SIG-M5 (cell line): ENCODE data around the gene CBL.

Source experiments
- DNase-seq: peaks from one replicate; lab custom pipeline; 2025; lab: John Stamatoyannopoulos, UW

Gene CBL

GRCh38 chr11:119314726-119315125, 108.6 kb downstream of the CBL start:
- DNase-seq: no peak

- DNase-seq: no peak
These were observed 109.2 kb downstream of the CBL start for GRCh38 chr11:119315131-119316015.

GRCh38 chr11:119316016-119316728, 110.0 kb downstream of the CBL start:
- DNase-seq: no peak

GRCh38 chr11:119316729-119317591, 110.8 kb downstream of the CBL start, which contains the start of gene MCAM:
TSS of gene MCAM (minus strand) at chr11:119317130. CDS start at chr11:119317101, 29 bp downstream.
- no peak for DNase-seq

GRCh38 chr11:119317592-119318239, 111.6 kb downstream of the CBL start:
- DNase-seq: no peak

DNA sequence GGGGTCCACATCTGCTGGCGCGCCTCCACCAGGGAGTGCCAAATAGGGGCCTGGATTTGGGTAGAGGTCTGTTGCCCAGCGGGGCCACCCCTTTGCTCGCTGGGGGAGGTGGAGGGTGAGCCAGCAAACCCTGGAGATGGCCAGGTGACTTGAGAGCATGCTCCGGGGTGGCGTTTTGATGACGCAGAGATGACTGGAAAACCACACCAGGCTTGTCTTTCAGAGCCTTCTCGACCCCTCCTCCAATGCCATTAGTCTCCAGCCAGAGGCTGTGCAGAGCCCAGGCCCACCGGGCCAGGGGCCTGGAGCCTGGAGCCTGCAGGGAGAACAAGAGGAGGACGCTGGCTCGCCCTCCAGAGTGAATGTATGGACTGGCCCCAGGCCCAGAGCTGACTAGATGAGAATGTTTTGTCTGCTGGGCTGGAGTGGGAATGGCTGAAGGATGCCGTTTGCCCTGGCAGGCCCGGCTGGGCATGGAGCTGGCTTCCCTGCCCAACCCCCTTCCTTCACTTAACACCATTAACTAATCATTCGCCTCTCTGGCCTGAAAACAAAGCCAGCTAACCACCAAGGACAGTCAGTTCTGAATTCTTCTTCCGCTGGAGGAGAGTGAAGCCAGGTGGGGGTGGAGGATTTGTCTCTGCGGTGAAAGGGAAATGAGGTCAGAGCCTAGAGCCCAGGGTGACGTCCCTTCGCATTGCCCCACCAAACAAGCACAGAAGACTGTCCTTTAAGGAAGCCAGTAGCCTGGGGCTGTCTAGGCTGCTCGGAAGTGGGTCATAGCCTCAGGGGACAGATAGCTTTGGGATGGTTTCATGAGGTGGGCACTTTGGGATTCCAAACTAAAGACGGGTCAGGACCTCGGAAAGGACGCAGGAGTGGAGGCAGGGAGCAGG, 112.3 kb downstream of the CBL start:
- DNase-seq: no peak

- DNase-seq: no peak
These were observed 113.1 kb downstream of the CBL start for GRCh38 chr11:119319136-119319699.

DNA sequence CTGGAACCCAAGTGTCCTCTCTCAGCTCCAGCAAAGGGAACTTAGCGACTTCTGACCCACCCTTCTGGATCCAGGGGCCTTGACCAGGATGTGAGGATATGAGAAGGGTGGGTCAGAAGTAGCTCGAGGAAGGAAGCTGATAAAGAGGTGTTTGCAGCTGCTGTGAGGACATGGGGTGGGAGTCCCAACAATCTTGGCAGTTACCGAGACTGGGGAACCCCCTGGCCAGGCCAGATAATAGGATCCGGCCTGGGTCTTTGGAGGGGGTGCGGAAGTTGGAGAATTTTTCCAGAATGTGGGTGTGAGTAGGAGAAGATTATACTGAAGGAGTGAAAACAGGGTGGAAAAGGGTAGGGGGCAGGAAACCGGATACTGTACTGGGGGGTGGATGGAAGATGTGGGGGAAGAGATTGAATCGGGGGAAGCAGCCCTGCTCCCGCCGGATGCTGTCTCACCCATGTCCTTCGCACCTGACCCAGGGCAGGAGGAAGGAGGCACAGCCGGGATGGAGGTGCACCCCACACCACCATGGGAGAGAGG, 113.6 kb downstream of the CBL start:
- DNase-seq: no peak

- no peak for DNase-seq
These were observed 114.2 kb downstream of the CBL start for GRCh38 chr11:119320240-119320775.

DNA sequence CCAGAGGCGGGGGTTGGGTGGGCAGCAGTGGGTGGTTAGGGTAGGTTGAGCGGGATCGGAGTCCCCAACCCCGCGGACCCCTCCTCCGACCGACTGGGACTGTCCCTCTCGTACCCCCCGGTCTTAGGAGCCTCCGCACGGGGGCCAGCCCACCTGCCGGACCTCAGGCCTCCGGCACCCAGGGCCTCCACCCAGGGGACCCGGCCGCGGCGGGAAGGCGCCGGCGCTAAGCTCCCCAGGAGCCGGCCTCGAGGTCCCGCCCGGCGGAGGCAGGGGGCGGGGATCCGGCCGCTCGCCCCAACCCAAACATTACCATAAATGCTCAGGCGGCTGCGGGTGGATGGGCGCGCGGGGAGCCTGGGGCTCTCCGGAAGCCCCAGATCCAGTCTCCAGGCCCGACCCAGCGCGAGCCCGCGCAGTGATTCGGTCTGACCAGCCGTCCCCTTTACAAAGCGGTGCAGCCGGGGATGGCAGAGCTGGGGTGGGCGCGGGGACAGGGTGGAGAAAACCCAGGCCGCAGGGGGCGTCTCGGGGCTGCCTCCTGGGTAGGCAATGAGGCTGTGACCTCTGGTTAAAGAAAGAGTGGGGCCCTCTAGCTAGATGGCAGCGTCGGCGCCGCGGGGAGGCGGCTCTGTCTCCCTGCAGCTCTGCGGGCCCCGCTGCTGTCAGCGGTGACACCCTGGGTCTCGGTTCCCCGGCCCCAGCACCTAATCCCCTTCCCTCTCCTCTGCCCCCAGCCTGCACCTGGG, 114.8 kb downstream of the CBL start:
- no peak for DNase-seq

DNA sequence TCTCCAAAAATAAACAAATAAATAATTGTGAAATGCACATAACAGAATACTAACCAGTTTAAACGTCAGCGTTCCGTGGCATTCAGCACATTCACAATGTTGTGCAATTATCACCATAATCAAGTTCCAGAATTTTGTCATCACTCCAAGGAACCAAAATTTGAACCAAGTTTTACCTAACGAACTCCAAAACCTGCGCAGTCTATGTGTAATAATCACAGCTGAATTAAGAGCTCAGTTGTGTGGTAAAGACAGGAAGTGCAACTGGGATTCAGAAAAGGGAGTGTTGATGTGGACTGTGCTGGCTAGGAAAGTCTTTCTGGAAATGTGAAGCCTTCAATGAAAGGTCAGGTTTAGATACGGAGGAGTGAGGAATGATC, 116.2 kb downstream of the CBL start:
- DNase-seq: no peak

DNA sequence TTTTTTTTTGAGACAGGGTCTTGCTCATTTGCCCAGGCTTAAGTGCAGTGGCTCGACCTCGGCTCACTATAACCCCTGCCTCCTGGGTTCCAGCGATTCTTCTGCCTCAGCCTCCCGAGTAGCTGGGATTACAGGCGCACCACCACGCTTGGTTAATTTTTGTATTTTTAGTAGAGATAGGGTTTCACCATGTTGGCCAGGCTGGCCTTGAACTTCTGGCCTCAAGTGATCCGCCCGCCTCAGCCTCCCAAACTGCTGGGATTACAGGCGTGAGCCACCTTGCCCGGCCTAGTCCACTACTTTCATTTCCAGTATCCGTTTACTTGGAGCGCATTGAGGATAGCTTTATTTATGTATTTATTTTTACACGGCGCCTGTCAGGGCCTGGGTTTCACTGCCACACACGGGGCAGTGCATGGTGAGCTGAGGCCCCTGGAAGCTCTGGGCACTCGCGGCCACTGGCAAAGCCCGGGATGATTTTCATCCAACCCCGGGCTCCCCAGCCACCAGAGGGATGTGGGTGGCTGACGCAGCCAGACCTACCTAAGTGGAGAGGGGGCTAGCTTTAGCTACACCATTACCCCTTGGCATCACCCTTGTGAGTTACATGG, 116.9 kb downstream of the CBL start:
- DNase-seq: no peak

GRCh38 chr11:119323532-119324033, 117.4 kb downstream of the CBL start:
- no peak for DNase-seq

GRCh38 chr11:119324189-119324588, 118.0 kb downstream of the CBL start:
- no peak for DNase-seq

DNA sequence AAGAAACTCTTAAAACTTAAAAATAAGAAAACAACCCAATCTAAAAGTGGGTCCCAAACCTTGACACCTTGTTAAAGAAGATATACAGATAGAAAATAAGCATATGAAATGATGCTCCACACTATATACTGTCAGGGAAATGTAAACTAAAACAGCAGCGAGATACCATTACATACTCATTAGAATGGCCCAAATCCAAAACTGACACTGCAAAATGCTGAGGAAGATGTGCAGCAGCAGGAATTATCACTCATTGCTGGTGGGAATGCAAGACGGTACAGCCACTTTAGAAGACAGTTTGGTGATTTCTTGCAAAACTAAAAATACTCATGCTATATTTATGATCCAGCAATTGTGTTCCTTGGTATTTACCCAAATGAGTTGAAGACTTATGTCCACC, 123.2 kb downstream of the CBL start:
- DNase-seq: no peak

- no peak for DNase-seq
These were observed 124.1 kb downstream of the CBL start for GRCh38 chr11:119330237-119330636.

GRCh38 chr11:119332111-119332765, 126.1 kb downstream of the CBL start:
- no peak for DNase-seq
